Measurements from ENCODE around the gene FAM234A.
"Not testable (repeated sequence)": the region's sequence is repeated elsewhere in the genome, so short reads cannot be mapped to it uniquely, and the experiment has no call there.

FAM234A gene

DNA sequence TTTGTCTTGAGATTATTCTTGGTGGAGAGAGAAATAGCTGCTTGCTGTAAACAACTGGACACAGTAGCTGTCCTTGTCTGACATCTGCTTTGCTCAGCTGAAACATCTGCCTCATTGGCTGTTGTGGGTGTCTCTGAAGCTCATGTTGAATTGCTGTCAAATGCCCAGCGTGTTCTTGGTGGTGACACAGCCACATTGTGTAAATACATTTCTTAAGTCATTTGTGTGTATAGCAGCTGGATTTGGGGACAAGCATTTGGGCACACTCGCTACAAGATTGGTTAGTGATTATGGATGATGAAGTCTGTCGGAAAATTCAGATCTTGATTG, 5.3 kb downstream of the FAM234A start:
- no peak for DNase-seq

DNA sequence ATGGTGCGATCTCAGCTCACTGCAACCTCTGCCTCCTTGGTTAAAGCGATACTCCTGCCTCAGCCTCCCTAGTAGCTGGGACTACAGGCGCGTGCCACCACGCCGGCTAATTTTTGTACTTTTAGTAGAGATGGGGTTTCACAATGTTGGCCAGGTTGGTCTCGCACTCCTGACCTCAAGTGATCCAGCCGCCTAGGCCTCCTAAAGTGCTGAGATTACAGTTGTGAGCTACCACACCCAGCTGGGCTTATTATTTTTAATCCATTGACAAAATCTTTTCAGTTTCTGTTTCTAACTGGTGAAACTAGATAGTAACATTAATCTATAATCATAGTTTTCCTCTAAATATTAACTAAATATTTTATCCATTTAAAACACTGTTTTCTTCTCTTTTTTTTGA, 5.9 kb downstream of the FAM234A start:
- no peak for DNase-seq

DNA sequence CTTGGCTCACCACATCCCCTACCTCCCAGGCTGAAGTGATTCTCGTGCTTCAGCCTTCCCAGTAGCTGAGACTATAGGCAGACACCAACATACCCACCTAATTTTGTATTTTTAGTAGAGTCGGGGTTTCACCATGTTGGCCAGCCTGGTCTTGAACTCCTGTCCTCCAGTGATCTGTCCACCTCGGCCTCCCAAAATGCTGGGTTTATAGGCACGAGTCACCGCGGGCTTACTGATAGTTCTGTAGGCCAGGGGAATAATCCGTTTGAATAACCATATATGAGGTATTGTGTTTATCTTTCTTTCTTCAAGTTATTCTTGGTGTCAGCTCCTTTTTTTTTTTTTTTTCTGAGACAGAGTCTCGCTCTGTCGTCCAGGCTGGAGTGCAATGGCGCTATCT, 7.7 kb downstream of the FAM234A start:
- DNase-seq = no peak

DNA sequence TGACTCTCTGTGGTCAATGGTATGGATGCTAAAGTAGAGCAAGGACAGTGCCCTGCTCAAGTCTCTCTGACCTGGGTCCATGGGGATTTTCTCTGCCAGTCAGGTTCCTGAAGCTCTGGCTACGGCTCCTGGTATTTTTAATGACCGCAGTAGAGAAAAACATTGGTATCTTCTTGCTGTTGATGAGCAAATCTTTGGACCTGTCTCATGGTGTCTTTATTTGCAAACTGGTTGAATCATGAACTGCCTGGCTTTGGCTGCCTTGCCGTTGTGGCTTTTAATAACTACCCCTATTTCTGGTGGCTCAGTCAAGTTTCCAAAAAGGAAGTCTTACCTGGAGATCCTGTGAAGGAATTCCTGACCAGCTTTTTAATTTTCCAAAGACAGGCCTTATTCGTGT, 8.7 kb downstream of the FAM234A start:
- no peak for DNase-seq

DNA sequence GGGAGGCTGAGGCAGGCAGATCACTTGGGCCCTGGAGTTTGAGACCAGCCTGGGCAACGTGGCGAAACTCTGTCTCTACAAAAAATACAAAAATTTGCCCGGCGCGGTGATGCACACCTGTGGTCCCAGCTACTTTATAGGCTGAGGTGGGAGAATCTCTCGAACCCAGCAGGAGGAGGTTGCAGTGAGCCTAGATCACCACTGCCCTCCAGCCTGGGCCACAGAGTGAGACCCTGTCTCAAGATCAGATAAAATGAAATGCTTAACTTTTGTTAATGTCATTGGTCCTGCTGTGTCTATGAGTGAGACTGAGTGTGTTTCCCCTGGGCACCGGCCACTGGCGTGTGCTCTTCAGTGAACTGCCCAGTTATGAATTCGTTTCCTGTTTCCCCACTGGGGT, 10.5 kb downstream of the FAM234A start:
- no peak for DNase-seq

DNA sequence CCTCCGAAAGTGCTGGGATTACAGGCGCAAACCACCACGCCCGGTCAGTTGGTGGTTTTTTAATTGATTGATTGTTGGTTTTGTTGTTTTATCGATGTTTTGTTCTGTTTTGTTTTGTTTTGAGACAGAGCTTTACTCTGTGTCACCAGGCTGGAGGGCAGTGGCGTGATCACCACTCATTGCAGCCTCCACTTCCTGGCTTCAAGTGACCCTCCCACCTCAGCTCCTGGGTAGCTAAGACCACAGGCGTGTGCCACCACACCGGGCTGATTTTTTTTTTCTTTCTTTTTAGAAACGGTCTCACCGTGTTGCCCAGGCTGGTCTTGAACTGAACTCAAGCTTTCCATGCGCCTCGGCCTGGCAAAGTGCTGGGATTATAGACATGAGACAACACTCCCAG, 12.4 kb downstream of the FAM234A start:
- DNase-seq = no peak

DNA sequence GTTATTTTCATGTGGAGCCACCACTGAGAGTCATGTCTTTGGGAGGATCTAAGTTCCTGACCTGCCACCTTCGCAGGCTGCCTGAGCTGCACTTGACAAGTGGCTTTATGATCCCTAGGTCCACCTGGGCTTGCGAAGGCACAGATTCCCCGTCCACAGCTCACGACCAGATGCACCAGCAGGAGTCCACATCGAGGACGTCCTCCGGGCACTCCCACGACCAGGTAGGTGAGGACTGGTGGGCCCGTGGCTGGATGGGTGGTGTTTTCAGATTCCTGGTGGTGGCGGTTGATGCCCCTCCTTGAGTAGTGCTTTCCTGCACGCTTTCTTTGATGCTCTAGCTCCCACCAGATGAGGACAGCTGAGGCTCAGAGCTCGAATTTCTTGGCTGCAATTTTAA, 14.8 kb downstream of the FAM234A start:
- DNase-seq = no peak

DNA sequence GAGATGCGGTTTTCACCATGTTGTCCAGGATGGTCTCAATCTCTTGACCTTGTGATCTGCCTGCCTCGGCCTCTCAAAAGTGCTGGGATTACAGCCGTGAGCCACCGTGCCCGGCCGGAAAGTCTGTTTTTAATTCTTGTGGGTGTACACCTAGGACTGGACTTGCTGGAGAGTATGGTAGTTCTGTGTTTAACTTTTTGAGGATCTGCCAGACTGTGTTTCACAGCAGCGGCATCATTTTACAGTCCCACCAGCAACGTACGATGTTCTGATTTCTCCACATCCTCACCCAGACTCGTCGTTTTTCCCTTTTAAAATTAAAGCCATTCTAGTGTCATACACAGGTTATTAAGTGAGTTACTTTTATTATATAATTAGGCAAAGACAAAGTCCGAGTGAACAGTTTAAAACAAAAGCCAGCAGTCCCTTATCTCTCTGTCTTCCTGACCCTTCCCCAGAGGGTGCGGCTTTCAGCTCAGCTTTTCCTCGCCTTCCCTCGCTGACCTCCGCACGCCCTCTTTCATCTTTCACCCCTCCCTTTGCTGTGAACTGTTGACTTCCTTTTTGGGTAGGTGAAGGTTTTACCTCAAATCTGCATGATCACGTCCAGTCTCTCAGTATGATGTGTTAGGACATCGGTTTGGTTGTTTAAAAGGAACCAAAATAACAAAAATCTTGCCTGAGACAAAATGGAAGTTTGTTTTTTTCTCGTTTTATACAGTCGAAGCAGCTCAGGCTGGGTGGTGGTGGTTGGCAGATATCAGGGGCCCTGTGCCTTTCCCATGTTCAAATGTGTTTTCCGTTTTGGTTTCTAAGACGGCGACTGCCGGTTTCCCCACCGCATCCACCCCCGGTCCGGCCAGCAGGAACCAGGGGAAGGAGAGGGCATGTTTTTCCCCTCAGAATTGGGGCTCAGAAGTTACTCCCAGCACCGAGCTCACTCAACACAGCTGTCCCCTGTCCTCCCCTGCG, 18.0 kb downstream of the FAM234A start:
- no peak for DNase-seq

DNA sequence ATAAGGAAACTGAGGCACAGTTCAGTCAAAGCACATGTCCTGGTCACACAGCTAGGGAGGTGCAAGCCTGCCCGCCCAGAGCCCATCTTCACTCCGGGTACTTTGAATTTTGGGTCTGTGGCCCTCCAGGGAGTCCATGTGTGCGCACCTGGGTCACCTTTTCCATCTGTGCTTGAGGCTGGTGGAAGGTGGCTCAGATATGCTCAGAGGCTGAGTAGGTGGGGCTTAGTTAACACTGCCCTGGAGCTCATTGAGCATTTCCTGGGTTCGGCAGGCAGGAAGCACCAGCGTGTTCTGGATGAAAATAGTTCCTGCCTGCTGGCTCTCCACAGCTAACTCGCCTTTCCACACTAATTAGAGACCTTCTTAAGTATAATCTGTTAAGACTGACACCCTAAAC, 19.2 kb downstream of the FAM234A start:
- no peak for DNase-seq

DNA sequence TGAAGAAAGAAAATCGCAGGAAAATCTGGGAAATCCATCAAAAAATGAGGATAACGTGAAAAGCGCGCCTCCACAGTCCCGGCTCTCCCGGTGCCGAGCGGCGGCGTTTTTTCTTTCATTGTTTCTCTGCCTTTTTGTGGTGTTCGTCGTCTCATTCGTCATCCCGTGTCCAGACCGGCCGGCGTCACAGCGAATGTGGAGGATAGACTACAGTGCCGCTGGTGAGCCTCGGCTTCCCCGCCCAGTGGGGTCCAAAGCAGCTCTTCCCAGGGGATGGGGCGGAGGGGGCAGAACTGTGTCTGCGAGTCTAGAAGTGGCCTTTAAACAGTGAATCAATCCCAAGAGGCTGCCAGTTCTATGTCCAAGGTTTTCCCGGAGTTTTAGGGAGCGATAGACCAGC, 19.8 kb downstream of the FAM234A start:
- DNase-seq = no peak

DNA sequence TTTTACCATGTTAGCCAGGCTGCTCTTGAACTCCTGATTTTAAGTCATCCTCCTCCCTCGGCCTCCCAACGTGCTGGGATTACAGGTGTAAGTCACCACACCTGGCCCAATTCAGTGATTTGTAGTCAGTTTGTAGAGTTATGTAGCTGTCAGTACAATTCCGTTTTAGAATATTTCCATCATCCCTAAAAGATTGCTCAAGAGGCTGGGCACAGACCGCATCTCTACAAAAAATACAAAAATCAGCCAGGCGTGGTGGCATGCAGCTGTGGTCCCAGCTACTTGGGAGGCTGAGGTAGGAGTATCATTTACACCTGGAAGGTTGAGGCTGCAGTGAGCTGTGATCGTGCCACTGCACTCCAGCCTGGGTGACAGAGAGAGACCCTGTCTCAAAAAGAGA, 20.6 kb downstream of the FAM234A start:
- no peak for DNase-seq

DNA sequence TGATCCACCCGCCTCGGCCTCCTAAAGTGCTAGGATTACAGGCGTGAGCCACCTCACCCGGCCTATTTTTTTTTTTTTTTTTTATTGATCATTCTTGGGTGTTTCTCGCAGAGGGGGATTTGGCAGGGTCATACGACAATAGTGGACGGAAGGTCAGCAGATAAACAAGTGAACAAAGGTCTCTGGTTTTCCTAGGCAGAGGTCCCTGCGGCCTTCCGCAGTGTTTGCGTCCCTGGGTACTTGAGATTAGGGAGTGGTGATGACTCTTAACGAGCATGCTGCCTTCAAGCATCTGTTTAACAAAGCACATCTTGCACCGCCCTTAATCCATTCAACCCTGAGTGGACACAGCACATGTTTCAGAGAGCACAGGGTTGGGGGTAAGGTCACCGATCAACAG, 23.5 kb downstream of the FAM234A start:
- not testable (repeated sequence) for DNase-seq

DNA sequence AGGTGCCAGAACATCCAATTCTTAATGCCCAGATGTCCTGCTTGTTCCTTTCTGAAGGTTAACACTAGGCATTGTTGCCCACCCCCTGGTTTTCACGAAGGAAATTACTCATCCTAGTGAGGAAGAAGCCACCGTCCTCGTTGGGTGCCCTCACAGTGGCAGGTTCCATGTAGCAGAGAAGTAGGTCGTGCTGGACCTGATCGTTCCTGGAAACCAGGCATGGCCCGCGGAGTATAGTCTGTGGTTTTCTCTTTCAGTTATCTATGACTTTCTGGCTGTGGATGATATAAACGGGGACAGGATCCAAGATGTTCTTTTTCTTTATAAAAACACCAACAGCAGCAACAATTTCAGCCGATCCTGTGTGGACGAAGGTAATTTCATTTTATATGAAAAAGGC, 24.6 kb downstream of the FAM234A start:
- no peak for DNase-seq

DNA sequence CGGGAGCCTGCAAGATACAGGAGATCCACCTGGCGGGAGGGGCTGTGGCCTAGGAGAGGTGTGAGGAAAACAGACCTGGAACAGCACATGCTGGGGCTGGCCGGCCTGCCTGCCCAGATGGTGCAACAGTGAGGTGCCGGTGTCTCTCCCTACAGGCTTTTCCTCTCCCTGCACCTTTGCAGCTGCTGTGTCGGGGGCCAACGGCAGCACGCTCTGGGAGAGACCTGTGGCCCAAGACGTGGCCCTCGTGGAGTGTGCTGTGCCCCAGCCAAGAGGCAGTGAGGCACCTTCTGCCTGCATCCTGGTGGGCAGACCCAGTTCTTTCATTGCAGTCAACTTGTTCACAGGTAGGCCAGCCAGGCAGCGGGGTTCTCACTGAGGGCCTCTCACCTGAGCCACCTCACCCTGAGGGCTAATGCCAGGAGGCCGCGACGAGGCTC, 25.2 kb downstream of the FAM234A start:
- DNase-seq = no peak

DNA sequence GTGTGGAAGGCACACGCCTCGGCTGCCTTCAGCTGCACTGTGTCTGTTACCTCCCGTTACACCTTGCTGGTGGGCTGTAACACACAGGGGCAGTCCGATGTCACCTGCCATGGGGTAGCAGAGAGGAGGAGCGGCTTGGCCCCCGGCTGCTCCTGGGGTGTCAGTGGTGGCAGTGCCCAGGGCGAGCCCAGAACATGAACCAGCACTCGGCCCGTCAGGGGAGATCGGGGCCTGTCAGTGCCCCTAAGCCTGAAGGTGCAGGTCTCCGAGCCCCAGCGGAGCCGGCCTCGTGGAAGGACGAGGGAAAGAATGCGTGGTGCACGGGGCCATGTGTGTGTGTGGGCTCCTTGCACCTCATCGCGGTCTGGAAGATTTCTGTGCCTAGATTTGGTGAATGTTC, 25.7 kb downstream of the FAM234A start:
- no peak for DNase-seq

DNA sequence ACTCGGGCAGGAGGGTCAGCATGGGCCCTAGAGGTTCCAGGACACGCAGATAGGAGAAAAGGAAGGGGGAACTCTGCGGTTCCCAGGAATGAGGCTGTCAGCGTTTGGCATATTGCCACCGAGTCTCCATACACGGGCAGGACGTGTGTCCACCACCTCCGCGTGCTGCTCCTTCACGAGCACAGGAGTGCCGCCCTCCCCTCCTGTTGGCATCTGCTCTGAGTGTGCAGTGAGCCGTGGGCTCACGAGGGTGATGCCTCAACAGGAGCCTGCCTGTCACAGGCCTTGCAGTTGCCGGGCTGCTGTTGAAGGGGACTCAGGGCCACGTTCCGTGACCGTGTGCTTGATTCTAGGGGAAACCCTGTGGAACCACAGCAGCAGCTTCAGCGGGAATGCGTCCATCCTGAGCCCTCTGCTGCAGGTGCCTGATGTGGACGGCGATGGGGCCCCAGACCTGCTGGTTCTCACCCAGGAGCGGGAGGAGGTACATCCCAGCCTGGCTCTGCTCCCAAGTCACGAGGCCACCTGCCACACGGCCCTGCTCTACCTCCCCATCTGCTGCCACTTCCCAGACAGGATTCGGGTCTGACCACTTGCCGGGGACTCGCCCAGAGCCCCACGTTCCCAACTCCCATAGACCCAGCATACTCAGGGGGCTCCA, 26.5 kb downstream of the FAM234A start:
- no peak for DNase-seq

DNA sequence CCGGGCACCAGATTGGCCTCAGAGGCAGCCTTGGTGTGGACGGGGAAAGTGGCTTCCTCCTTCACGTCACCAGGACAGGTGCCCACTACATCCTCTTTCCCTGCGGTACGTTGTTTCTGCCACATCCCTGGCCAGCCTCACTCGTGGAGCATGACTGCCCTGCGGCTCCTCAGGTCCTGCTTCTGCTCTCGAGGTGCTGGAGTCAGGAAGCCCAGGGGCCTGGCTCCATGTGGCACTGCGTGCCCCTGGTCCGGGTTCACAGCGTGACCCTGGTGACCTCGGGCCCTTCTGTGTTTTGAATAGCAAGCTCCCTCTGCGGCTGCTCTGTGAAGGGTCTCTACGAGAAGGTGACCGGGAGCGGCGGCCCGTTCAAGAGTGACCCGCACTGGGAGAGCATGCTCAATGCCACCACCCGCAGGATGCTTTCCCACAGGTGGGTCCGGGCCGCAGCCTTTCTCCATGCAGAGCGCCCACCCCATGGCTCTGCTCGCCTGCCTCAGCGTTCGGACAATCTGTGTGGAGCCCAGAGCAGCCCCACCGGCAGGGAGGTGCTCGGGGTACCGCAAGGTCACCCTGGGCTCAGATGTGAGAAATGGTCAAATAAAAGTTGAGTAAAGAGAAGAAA, 27.6 kb downstream of the FAM234A start:
- no peak for DNase-seq

DNA sequence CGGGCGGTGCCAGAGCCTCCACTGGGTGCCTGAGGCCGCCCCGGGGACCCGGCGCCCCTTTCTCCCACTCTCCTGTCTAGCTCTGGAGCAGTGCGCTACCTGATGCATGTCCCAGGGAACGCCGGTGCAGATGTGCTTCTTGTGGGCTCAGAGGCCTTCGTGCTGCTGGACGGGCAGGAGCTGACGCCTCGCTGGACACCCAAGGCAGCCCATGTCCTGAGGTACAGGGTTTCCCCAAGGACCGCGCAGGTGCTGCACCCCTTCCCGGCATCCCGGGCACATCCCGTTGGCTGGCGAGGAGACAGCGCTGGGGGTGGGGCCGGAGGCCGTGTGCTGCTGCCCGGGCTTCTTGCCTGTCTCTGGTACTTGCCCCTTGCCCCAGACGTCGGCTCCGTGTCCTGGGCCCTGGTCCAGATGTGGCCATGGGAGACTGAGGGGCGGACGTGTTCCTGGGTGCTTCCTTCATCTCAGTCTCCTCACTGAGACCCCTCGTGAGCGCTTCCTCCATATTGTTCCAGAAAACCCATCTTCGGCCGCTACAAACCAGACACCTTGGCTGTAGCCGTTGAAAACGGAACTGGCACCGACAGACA, 28.7 kb downstream of the FAM234A start:
- no peak for DNase-seq

DNA sequence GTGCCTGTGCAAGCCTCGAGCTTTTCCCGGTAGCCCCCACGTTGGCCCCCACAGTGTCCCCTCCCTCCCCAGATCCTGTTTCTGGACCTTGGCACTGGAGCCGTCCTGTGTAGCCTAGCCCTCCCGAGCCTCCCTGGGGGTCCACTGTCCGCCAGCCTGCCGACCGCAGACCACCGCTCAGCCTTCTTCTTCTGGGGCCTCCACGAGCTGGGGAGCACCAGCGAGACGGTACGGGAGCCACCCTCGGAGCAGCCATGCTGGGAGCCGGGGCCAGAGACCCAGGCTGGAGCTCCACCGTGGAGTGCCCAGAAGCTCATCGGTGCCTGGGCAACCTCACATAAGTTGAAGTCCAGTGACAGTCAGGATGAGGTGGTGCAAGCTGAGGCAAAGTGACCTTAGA, 29.3 kb downstream of the FAM234A start:
- DNase-seq = no peak

DNA sequence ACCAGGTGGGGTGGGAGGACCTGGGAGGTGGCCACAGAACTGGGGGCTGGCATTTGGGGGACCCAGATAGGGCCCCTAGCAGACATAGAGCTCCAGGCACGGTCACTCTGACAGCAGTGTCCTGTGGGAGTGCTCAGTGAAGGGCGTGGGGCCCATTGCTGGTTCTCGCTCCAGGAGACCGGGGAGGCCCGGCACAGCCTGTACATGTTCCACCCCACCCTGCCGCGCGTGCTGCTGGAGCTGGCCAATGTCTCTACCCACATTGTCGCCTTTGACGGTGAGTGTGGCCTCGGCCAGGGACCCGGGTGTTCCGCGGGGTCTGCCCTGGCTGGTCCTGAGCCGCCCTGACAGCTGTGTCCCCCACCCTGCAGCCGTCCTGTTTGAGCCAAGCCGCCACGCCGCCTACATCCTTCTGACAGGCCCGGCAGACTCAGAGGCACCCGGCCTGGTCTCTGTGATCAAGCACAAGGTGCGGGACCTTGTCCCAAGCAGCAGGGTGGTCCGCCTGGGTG, 29.9 kb downstream of the FAM234A start:
- no peak for DNase-seq

DNA sequence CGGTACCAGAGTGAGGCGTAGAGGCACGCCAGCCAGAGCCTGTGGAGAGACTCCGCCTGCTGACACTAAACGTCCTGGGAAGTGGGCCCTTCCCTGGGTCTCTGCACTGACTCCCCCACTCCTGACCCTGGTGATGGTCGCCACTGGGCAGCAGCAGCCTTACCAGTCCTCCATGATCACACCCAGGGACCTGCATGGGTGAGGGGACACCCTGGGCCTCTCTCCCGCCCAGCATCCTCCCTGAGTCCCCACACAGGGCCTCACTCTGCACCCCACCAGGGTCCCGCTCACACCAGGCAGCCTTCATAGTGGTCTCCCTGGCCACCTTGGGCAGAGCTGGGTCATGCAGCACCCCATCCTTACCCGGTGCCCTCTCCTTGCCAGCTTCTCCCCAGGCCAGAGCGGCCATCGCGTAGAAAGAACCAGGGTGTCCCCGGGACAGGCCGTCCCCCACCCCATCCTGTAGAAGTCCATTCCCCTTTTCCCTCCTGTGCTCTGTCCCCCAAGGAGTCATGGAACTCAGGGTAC, 30.4 kb downstream of the FAM234A start:
- no peak for DNase-seq

DNA sequence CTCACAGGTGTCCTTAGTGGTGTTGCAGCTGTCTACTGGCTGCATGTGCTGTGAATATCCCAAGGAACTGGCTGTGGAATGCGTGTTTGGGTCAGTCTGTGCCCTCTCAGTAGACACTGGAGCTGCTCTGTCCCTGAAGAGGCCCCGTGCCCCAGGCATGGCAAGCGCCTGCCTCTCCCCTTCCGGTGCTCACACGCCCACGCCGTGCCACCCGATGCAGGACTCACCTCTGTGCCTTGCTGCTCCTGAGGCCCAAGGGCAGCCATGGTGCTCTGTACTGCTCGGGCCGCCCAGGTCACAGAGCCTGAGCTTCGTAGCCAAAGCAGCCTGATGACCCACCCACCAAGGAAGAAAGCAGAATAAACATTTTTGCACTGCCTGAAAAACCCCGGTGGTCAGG, 31.1 kb downstream of the FAM234A start:
- no peak for DNase-seq
